Posterior cingulate gyrus (tissue), 11 donors: Measurements from ENCODE around the gene ZNF883.

ENCODE experiments used
- DNase-seq, 10 donors: peaks; one replicate each; pipeline versions ENCODE4 v3.0.0 to v3.0.0-alpha.2; 2020 to 2021; ENCODE audit warnings: mixed read lengths in 3 of 10
- intact Hi-C: fragments of 100-400 bp; cut with DNase I; formaldehyde crosslinking; loops from one replicate; pipeline ENCODE4 v1.15.1; 2023

Gene ZNF883

DNA sequence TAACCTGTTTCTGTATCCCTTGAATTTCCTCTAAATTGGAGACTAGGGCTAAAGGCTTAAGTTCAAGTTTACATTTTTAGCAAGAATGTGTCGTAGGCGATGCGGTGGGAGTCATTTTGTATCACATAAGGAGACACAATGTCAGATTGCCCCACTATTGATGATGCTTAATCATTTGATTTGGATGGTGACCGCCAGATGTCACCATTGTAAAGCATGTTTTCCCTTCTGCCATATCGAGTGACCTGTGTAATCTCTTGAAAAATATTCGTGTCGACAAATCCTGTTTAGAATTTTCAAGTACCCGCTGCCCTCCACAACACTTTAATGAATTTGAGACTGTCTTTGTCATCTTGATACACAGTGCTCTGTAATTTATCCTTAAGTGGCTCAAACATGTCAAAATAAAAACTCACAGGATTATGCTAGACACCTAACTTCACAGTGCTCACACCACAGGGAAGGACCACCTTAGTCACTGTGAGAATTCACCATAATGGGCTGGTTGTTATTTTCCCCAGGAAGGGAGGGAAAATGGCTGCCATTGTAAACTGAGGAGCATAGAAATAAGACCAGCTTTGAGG lies 86.8 kb downstream of the ZNF883 start:
- DNase-seq, result peak in 1 of 10 donors; percentile 23
- intact Hi-C loops, result no loop called here

- no peak for DNase-seq
- intact Hi-C loops, result loop anchor here (5.0 kb wide), 1 partner anchor 191 kb away; no protein-coding TSS in a partner anchor
These were observed 90.4 kb downstream of the ZNF883 start for GRCh38 chr9:112921549-112921948.

- intact Hi-C loops, result no loop called here
- DNase-seq, result no peak
These were observed 94.0 kb downstream of the ZNF883 start for GRCh38 chr9:112917987-112918362.

GRCh38 chr9:112917047-112917986 lies 94.7 kb downstream of the ZNF883 start:
- intact Hi-C loops, result no loop called here
- DNase-seq, result no peak

- DNase-seq, result peak in 1 of 10 donors; percentile 69
- intact Hi-C loops, result no loop called here
These were observed 97.5 kb downstream of the ZNF883 start for GRCh38 chr9:112914524-112914923.

GRCh38 chr9:112913326-112913725 lies 98.7 kb downstream of the ZNF883 start:
- intact Hi-C loops, result no loop called here
- DNase-seq, result no peak

GRCh38 chr9:112912636-112913035 lies 99.4 kb downstream of the ZNF883 start:
- DNase-seq, result no peak
- intact Hi-C loops, result no loop called here

GRCh38 chr9:112911736-112912135 lies 100.3 kb downstream of the ZNF883 start:
- intact Hi-C loops, result no loop called here
- no peak for DNase-seq
